T47D (cell line): ENCODE results near the gene SPATA2L.
"Not testable (repeated sequence)": the region's sequence is repeated elsewhere in the genome, so short reads cannot be mapped to it uniquely, and the experiment has no call there.

Source experiments
- DNase-seq, 2 experiments: peaks; one replicate each; pipeline versions ENCODE4 v3.0.0 to v3.0.0-alpha.2; 2011 to 2012; ENCODE audit warnings: low read depth in 1 of 2, low spot score in 1 of 2
- JUND ChIP-seq: IDR thresholded peaks from 2 replicates; pipeline ENCODE4 v1.6.1; 2012; ENCODE audit warnings: low read depth
- in situ Hi-C: cut with HindIII; loops from 2 replicates; pipeline ENCODE4 v1.10.0; 2016; ENCODE audit warnings: low sequenced_read_pairs, low pct_unique_long_range_greater_than_20kb

The SPATA2L gene

GRCh38 chr16:89708481-89708931 is 7.0 kb upstream of the SPATA2L start:
- DNase-seq = no peak
- no peak for TF ChIP-seq JUND
- in situ Hi-C loops = no loop called here

- no peak for TF ChIP-seq JUND
- in situ Hi-C loops = no loop called here
- no peak for DNase-seq
Observed at GRCh38 chr16:89707695-89708094, 6.2 kb upstream of the SPATA2L start.

- DNase-seq = no peak
- TF ChIP-seq JUND = no peak
- in situ Hi-C loops = no loop called here
Observed at GRCh38 chr16:89706518-89707260, 5.2 kb upstream of the SPATA2L start.

GRCh38 chr16:89705006-89705405 is 3.5 kb upstream of the SPATA2L start:
- no peak for DNase-seq
- TF ChIP-seq JUND = no peak
- in situ Hi-C loops = no loop called here

- no peak for TF ChIP-seq JUND
- in situ Hi-C loops = no loop called here
- no peak for DNase-seq
Observed at GRCh38 chr16:89704281-89704680, 2.8 kb upstream of the SPATA2L start.

- peak; percentile 66 to 91 for DNase-seq
- in situ Hi-C loops = no loop called here
- TF ChIP-seq JUND = no peak
Observed at GRCh38 chr16:89700649-89701424, 668 bp downstream of the SPATA2L start.

- DNase-seq = peak; percentile 98 to 100
- no peak for TF ChIP-seq JUND
- in situ Hi-C loops = no loop called here
Observed at GRCh38 chr16:89700100-89700648, 1.3 kb downstream of the SPATA2L start.

GRCh38 chr16:89699629-89700099 is 1.8 kb downstream of the SPATA2L start:
- DNase-seq, in situ Hi-C loops: not testable (repeated sequence)

GRCh38 chr16:89698717-89699116 is 2.8 kb downstream of the SPATA2L start:
- in situ Hi-C loops = not testable (repeated sequence)

GRCh38 chr16:89697616-89698331 is 3.7 kb downstream of the SPATA2L start:
- in situ Hi-C loops = no loop called here

More at GRCh38 chr16:89698717-89699116, 2.8 kb downstream of the SPATA2L start:
- DNase-seq = not testable (repeated sequence)

GRCh38 chr16:89697161-89697615 is 4.3 kb downstream of the SPATA2L start:
- no peak for TF ChIP-seq JUND
- DNase-seq = no peak
- in situ Hi-C loops = no loop called here

More at GRCh38 chr16:89697616-89698331, 3.7 kb downstream of the SPATA2L start:
- DNase-seq = no peak
- TF ChIP-seq JUND = no peak

- TF ChIP-seq JUND = no peak
- DNase-seq = no peak
- in situ Hi-C loops = no loop called here
Observed at GRCh38 chr16:89696670-89697128, 4.8 kb downstream of the SPATA2L start.
